Epithelial cell of proximal tubule (primary cell): ENCODE measurements around the gene PSG1. TPM values are rescaled to one million over a fixed set of nuclear protein-coding genes. Genes with fewer than 3 reads are reported as not detected.
A peak's percentile ranks its signal among the peaks of the same experiment; 100 is the strongest.
"Not testable (repeated sequence)": the region's sequence is repeated elsewhere in the genome, so short reads cannot be mapped to it uniquely, and the experiment has no call there.

ENCODE experiments used
- DNase-seq: peaks from one replicate; pipeline ENCODE4 v3.0.0-alpha.2; 2011; ENCODE audit warnings: low read depth
- H3K4me3 ChIP-seq: 2 replicates; pipeline ENCODE4 v1.5.1; 2011; ENCODE audit warnings: low read depth, mild to moderate bottlenecking, low read length
- total RNA-seq: library from RNA; depleted of rRNA; stranded (reverse); fragments of >200 nt; gene quantifications from 2 replicates; pipeline ENCODE4 v1.2.3, GENCODE V29; 2015
- TF ChIP-seq, protein P1 (sequence below): conservative IDR thresholded peaks from 2 replicates; pipeline ENCODE4 v1.5.1; 2012; ENCODE audit warnings: low read depth, mild to moderate bottlenecking, low read length

Gene PSG1
- total RNA-seq, 1 donor from 2014 or later: 0.06 TPM

DNA sequence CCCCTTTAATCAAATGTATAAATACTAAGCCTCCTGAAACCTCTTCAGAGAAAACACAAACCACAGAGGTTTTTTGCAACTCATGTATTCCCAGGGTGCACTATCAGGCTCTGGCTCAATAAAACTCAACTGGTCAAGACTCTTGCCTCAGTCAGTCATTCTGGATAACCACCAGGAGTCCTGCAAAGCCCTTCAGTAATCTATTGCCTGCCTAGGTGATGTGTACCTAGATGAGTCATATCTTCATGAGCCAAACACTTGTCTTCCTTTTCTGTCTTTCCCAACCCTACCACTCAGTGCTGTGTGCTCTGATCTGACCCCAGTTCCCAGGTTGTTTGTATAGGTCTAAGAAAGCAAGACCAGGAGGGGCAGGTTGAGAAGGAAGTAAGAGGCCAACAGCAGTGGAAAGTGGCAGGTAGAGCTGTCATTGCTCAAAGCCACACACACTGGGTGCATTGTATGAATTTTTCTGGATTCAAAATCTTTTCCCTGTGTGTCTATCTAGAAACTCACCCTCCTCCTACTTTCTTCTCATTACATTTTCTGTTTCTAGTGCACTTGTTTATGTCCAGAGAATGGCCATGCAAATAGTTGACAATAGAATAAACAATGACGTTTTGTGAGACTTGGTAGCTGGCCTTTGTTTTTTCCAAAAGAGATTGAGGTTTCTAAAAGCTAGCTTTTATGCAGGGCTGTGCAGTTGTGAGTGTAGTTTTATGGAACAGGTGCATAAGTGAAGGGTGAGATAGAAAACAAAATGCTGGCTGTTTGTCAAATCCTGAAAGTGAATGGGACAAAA, 48.1 kb downstream of the PSG1 start:
- DNase-seq: peak; percentile 45
- no peak overlapping the region for H3K4me3 ChIP-seq
- TF ChIP-seq, protein P1, sequence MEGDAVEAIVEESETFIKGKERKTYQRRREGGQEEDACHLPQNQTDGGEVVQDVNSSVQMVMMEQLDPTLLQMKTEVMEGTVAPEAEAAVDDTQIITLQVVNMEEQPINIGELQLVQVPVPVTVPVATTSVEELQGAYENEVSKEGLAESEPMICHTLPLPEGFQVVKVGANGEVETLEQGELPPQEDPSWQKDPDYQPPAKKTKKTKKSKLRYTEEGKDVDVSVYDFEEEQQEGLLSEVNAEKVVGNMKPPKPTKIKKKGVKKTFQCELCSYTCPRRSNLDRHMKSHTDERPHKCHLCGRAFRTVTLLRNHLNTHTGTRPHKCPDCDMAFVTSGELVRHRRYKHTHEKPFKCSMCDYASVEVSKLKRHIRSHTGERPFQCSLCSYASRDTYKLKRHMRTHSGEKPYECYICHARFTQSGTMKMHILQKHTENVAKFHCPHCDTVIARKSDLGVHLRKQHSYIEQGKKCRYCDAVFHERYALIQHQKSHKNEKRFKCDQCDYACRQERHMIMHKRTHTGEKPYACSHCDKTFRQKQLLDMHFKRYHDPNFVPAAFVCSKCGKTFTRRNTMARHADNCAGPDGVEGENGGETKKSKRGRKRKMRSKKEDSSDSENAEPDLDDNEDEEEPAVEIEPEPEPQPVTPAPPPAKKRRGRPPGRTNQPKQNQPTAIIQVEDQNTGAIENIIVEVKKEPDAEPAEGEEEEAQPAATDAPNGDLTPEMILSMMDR: peak; percentile 33

DNA sequence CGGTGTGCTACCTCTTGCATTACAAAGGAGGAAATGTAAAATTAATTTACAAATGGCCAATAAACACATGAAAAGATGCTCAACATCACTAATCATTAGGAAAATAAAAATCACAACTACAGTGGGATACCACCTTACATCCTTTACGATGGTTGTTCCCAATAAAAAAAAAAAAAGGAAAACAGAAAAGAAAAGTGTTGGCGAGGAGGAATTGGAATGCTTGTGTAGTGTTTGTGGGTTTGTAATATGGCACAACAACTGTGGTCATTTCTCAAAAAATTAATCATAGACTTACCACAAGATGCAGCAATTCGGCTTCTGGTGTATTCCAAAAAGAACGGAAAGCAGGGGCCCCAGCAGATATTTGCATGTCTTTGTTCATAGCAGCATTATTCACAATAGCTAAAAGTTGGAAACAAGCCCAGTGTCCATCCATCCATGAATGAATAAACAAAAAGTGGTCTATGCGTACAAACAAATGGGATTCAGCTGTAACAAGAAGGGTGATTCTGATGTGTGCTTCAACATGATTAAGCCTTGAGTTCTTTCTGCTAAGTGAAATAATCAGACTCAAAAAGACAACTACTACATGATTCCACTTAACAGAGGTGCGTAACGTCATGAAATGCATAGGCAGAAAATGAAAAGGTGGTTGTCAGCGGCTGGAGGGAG, 58.1 kb downstream of the PSG1 start:
- H3K4me3 ChIP-seq: not testable (repeated sequence)
- peak; percentile 64 for DNase-seq

DNA sequence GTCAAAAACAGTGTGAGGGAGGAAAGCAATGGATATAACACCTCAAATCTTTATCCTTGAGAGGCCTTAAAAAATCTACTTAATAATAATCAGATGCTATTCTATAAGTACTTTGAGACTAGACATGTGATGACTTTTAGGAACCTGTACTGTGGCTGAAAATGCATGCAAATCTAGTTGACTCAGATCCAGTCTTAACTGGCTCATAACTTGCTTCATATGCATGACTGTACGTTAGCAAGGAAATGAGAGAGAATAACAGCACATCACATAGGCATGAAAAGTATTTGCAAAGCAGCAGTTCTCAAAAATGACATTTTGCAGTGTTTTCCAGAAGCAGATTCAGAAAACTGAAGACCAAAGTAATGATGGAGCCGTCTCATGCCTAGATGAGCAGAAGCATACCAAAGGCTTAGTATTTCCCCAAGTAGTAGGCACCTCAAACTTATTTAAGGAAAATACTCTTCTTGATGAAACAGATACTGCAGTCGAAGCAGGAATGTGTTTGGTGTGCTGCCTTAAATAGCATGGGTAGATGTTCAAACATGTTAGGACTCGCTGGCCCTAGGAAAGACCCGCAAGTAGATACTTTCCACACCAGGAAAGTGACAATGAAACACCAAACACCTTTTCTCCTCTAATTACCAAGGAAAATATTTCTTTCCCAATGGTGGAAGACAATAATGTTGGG, 59.4 kb downstream of the PSG1 start:
- not testable (repeated sequence) for H3K4me3 ChIP-seq, DNase-seq

DNA sequence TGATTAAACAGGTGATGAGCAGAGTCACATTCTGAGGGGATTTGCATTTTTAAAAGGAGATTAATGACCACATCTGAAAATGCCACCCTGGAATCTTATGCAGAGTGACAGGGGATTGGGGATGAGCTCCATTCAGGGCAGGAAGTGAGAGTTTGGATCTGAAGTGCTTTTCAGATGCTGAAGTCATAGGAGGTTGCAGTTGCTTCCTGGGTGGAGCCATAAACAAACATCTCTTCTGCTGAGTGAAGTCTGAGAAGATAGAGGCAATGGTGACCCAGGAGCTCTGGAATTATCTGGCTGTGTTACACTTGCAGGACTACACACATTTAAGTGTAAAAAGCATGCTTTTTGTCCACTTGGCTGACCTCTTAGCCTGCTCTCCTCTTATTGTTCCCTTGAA, 62.6 kb downstream of the PSG1 start:
- H3K4me3 ChIP-seq: no peak overlapping the region
- TF ChIP-seq, protein P1: no peak
- no peak for DNase-seq

Other genes with a start within 250 kb of the PSG1 start
- gene PSG3, start 139.2 kb downstream of the PSG1 start, total RNA-seq: 0.07 TPM in 1 of 2 replicates, not detected in the other
- gene PSG8, start 114.0 kb downstream of the PSG1 start, total RNA-seq: 0.07 and 1.2 TPM in 2 replicates
- gene PSG6, start 38.2 kb upstream of the PSG1 start, total RNA-seq: not detected in 2 replicates
- gene PSG7, start 57.5 kb upstream of the PSG1 start, total RNA-seq: not detected in 2 replicates
- not detected in 2 replicates for gene PSG11, start 146.8 kb upstream of the PSG1 start, total RNA-seq
- not detected in 2 replicates for gene PSG2, start 203.0 kb upstream of the PSG1 start, total RNA-seq